HG03097 (cell line): ENCODE results near the gene CXADR.

ENCODE experiments used
- ATAC-seq: cut with Tn5 transposase; IDR thresholded peaks from one replicate; pipeline ENCODE4 v1.9.1; 2021; ENCODE audit not compliant: unreplicated experiment, low FRiP score

Gene CXADR

DNA sequence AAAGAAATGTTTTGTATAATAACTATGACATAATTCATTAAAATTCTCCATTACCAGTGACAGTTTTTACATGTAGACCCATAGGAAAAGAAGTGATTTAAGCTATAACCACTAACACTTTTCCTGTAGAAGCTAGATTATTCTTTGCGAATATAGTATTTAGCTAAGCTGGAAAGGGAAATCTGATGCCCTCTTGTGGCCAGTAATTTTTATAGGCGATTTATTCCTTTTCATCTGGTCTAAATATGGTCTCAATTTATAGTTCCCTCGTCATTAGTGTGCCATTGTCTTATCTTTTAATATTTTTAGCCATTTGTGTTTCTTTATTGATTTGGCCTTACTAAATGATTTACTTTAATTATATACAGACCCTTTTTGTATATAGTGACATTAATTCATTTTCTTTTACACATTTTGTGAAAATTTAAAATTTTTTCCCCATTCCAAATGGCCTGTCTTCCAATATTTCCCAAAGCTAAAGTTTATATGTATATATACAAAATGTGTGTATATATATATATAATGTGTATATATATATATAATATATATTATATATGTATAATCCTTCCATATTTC lies 73.1 kb downstream of the CXADR start:
- ATAC-seq = no peak

DNA sequence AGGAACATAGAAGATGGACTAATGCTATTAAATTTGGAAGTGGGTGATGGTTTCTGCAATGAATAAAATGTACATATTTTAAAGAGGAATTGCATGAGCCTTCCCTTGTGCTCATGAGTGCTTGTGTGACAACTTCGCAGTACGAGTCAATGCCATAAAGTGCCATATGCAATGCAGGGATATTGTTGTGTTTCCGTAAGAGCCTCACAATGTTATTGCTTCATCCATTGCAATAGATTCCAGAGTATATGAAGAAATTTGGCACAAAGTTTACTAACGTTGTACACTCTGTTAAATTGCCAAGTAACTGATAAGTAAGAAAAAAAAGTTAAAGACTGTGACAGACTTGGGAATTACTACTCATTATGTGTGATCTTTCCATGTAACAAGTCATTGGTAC lies 77.6 kb downstream of the CXADR start:
- no peak for ATAC-seq

DNA sequence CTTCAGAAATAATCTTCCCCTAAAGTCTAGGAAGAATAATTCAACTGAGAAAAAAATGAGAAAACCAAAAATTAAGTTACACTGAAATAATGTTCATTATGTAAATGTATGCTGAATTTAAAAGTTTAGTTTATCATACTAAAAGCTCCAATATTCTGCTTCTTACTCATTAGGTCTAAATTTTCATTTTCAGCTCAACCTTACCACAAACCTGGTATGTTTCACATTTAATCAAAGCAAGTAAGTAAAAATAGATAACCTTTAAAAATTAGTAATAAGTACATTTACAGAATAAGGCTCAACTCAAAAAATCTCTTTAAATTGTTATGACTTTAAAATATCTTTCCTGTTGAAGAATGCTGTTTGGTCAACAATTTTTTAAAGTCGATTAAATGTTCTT lies 84.8 kb downstream of the CXADR start:
- no peak for ATAC-seq

DNA sequence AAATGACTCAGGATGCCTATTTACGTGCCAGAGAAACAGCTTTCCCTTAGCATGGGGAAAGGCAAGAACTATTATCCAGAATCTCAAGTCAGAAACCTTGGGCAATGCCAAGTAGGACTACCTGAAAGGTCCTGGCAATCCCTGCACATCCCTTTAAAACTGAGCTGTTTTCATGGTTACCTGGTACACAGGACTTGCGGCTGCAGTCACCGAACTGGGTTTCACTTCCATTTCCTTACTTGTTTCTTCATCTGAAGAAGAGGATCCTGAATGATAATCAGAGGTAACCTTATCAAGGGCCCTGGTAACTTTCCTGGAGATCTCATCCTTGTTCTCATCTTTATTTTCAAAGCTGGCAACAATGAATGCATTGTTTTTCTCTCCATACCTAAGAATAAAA lies 85.6 kb downstream of the CXADR start:
- no peak for ATAC-seq

DNA sequence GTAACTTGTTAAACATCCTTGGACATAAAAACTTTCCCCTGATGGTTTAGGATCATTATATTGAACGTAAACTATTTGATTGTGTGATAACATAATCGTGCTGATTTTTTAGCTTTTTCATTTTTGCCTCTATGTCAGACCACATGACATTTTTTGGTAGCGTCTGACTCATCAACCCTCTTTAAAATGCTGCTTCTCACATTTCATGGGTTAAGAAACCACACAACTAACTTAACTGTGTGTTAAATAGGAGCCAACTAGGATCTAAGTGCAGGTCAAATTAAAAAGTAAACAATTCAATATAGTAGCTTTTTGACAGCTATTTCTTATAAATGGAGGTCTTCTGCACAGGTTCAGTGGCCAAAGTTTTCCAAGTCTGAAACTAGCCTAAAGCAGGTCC lies 90.0 kb downstream of the CXADR start:
- no peak for ATAC-seq

DNA sequence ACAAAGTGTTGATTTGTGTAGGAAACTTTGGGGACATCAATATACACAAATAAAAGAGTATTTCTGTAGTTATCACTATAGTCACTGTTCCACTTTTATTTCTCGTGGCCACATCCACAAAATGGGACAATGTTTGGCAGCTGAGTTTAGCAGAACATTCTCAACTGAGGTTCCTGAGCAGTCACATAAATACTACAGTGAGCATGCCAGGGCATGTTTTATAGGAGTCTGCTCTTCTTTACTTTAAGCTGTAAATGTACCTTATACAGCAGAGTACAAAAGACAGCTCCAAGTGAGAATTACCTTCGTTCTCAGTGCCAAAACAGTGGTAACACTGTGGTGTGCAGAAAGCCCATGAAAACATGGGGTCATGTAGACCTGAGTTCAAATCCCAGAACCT lies 94.8 kb downstream of the CXADR start:
- ATAC-seq = no peak

DNA sequence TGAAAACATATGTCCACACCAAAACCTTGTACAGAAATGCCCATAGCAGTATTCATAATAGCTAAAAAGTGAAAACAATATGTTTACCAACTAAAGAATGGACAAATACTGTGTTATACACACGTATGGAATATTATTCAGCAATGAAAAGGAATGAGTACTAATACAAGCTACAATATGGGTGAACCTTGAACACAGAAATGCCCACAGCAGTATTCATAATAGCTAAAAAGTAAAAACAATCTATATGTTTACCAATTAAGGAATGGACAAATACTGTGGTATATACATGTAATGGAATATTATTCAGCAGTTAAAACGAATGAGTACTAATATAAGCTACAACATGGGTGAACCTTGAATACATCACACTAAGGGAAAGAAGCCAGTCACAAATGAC lies 96.8 kb downstream of the CXADR start:
- ATAC-seq = no peak

DNA sequence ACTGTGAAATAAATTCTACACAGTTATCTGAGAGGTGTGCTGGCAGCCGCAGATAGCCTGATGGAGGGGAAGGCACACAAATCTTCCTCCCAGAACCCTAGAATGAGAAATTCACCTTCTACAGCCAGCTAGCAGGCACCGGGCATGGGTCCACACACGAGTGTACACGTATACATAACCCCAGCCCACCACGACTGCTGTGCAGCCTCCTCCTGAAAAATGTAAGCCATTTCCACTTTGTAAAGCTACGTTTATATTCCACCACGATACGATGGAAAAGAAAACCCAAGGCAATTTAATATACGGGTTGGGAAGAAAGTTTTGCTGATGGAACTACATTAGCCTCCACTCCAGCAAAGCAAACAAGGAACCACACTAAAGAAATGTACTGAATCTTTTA lies 98.1 kb downstream of the CXADR start:
- no peak for ATAC-seq

DNA sequence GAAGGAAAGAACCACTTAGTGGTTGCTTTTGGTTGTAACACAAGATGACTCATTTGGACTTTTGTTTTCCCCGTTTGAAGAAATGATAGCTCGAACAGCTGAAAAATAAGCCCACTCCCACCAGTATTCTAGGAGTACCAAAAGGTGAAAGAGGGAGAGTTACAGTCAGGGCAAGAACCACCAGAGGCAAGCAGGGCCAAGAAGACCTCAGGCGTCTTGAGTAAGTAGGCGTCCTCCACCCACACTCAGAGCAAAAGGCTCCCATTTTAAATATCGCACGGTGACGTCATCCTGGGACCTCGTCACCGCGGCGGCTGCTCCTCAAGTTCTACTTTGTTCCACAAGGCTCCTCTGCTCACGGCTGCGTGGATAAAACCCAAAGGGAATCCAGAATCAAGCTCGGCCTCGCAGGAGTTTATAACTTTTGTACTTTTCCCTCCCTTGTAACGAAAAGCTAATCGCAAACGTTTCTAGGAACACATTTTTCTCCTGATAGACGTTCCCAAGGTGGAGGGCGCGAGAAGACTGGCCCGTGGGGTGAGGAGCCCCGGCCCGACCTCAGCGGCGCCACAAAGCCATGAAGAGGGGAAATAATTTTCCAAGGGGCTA lies 98.7 kb downstream of the CXADR start:
- ATAC-seq = peak; percentile 65

DNA sequence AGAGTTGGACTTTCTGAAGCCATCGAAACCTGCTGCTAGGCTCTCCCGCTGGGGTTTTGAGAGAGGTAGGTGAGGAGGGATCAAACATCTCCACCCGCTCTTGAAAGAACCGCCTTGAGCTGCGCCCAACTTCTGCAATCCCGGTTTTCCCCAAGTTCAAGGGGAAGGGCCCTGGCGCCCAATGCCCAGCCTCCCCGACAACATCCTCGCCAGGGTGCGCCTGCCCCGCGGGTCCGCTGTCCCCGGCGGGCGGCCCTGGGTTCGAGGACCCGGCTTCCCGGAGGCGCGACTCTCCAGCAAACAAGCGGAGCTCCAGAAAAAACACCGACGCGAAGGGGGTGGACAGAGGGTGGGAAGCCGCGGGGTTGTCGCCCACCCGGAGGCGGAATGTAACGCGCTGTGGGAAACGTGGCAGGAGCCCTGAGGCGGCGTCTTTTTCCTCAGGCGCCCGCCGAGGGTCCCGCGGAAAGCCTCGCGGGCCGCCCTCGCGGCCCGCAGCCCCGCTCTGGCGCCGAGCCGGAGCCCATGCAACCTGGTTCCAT lies 99.3 kb downstream of the CXADR start:
- ATAC-seq = no peak

DNA sequence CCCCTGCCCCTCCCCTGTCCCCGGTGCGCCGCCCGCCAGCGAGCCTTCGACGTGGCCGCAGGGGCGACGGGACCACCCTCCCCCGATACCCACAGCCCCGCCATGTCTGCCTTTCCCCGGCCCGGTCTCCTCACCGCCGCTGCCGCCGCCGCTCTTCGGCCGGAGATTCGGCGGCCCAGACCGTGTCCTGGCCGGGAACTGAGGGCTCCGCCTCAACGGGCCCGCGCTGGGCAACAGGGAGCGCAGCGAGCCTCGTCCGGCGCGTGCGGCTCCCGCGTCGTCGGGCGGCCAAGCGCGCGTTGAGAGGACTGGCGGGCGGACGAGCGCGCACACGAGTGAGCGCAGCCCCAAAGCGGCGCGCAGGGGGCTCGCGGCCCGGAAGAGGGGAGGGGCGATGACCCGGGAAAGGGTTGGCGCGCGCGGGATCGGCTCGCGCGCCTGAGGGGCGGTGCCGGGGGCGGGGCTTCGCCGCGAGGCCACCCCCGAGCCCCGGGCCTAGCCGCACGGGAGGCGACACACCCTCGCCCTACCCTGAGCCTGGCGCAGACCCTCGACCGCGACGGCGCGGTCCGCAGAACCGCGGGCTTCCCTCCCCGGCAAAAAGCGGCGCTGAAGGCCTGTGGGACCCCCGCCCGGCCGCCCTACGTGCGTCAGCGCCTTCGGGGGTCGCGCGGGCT lies 99.9 kb downstream of the CXADR start, which contains the start of gene BTG3:
BTG3 (minus strand) TSS at position 337 of the 677 bp plus-strand sequence. CDS start 3,757 bp downstream, outside the sequence.
- ATAC-seq = peak; percentile 80

DNA sequence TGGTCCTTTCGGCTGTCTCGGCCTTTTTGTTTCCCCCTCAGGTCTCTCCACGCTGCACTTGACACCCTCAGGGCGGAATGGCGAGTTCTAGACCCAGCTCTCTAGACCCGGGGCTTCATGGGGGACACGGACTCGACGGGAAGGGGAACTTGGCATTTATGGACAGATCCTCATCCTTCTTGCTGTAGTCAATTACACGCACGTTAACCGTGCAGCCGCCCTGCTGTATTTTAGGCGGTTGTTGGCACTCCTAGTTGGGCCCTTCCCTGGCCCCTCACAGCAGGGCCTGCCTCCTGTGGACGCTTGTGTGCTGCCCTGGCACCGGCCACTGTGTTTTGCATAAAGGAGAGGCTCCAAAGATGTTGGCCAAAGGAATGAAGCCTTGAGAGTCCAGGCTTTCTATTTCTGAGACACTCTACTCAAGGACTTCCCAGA lies 100.4 kb downstream of the CXADR start:
- no peak for ATAC-seq

DNA sequence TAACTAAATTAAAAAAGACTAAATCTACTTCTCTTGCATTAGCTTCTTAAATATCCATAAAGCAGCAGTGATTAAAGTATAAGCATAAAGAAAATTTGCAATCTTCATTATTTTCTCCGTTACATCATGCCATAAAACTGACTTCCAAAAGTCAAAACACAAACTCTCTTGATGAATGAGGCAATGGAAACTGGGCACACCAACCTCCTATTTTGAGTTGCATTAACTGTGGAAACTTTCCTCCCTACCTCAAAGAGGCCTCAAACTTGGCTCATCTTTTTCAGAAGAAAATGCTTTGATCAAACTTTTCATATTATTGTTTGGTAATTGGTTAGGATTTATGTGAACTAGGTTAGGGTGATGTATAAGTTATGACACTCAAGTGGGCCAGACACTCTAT lies 104.0 kb downstream of the CXADR start:
- ATAC-seq = no peak

DNA sequence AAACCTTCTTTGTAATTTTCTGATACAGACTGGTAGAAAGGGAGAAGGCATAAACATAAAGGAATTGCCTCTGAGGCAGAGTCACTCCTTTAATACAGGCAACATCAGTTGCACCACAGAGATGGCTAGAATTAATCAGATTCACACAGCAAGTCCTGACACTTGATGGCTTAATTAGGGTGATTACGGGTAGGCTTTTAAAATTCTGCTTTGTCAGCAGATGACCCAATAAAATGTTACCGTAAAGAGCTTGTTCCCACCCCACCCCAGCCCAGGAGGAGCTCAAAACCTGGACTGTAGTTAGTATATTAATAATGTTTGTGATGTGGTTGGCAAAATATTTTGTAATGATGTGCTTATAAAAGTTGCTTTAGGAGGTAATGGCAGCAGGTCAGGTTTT lies 109.2 kb downstream of the CXADR start:
- ATAC-seq = no peak

DNA sequence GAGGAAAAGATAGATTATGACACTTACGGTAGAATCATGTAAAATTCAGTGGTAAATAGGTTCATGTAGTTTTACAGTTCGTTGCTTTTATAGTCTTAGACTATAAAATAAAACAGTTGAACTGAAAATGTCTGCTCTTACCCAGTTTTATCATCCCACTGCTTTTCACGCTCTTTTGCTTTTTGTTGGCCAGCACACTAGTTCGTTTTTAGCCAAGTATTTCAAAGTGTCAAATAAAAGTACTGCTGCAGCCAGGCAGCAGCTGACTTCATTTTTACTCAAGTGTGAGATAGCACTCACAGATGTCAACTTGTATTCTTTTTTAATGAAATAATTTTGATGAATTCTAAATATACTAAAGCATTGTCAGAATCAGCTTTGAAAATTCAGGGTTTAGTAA lies 118.4 kb downstream of the CXADR start:
- ATAC-seq = no peak

DNA sequence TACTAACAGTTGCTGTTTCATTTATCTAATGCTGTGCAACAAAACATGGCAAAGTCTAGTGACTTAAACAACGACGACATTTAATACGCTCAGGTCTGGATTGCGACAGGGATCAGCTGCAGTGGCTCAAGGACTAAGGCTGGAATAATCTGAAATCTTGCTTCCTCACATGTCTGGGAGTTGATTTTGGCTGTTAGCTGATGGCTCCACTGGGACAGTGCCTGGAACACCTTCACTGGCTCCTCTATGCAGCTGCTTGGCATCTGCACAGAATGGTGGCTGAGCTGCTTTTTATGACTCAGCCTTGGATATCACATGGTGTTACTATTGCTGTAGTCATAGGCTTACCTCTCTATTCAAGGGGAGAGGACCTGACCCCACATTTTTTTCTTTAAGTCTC lies 123.9 kb downstream of the CXADR start:
- no peak for ATAC-seq

DNA sequence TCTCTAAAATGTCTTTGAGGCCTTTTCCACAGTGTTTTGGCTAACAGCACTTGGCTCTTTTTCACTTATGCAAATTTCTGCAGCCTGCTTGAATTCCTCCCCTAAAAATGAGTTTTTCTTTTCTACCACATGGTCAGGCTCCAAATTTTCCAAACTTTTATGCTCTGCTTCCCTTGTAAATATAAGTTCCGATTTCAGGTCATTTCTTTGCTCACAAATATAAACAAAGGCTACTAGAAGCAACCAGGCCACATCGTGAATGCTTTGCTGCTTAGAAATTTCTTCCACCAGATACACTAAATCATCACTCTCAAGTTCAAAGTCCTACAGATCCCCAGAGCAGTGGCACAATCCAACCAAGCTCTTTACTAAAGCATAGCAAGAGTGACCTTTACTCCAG lies 128.0 kb downstream of the CXADR start:
- ATAC-seq = no peak
